ENCODE measurements around the gene UBASH3B.

Gene UBASH3B

GRCh38 chr11:122764371-122765090 lies 109.0 kb downstream of the UBASH3B start:
- TF ChIP-seq POLR2AphosphoS5 (IDR thresholded peaks at IDR 0.05; ENCODE audit: low read depth), result no peak
- no peak for TF ChIP-seq CTCF (IDR thresholded peaks at IDR 0.05; ENCODE audit: insufficient read depth, low read length)
- TF ChIP-seq SPI1 (IDR thresholded peaks at IDR 0.05; ENCODE audit: borderline replicate concordance, low read depth), result no peak
- no peak for TF ChIP-seq GABPA (IDR thresholded peaks at IDR 0.05; ENCODE audit: low read depth)
- no peak for TF ChIP-seq REST (IDR thresholded peaks at IDR 0.05; ENCODE audit: insufficient replicate concordance, low read depth)
- Histone ChIP-seq H3K4me3 (replicated peaks; ENCODE audit: insufficient read depth, low read length) (no peak overlapping the region), H3K27ac (replicated peaks) (no peak overlapping the region), H3K27me3 (ENCODE audit: insufficient read depth, poor library complexity, severe bottlenecking) (no peaks in the 10 kb centered on the region)
- no peak for DNase-seq (ENCODE audit: low read depth in 1 of 2, low spot score in 1 of 2)

- Histone ChIP-seq H3K4me3 (replicated peaks; ENCODE audit: insufficient read depth, low read length) (no peak overlapping the region), H3K27me3 (ENCODE audit: insufficient read depth, poor library complexity, severe bottlenecking) (no peaks in the 10 kb centered on the region), H3K27ac (replicated peaks) (no peak overlapping the region)
- no peak for TF ChIP-seq POLR2AphosphoS5 (IDR thresholded peaks at IDR 0.05; ENCODE audit: low read depth)
- TF ChIP-seq SPI1 (IDR thresholded peaks at IDR 0.05; ENCODE audit: borderline replicate concordance, low read depth), result no peak
- no peak for TF ChIP-seq CTCF (IDR thresholded peaks at IDR 0.05; ENCODE audit: insufficient read depth, low read length)
- TF ChIP-seq REST (IDR thresholded peaks at IDR 0.05; ENCODE audit: insufficient replicate concordance, low read depth), result no peak
- no peak for TF ChIP-seq GABPA (IDR thresholded peaks at IDR 0.05; ENCODE audit: low read depth)
- DNase-seq (ENCODE audit: low read depth in 1 of 2, low spot score in 1 of 2), result no peak
Measured at GRCh38 chr11:122765487-122766131, 110.1 kb downstream of the UBASH3B start.

GRCh38 chr11:122769126-122769780 lies 113.7 kb downstream of the UBASH3B start:
- TF ChIP-seq GABPA (IDR thresholded peaks at IDR 0.05; ENCODE audit: low read depth) (no peak), CTCF (IDR thresholded peaks at IDR 0.05; ENCODE audit: insufficient read depth, low read length) (no peak), POLR2AphosphoS5 (IDR thresholded peaks at IDR 0.05; ENCODE audit: low read depth) (no peak), SPI1 (IDR thresholded peaks at IDR 0.05; ENCODE audit: borderline replicate concordance, low read depth) (no peak), REST (IDR thresholded peaks at IDR 0.05; ENCODE audit: insufficient replicate concordance, low read depth) (no peak)
- Histone ChIP-seq H3K4me3 (replicated peaks; ENCODE audit: insufficient read depth, low read length) (no peak overlapping the region), H3K27me3 (ENCODE audit: insufficient read depth, poor library complexity, severe bottlenecking) (no peaks in the 10 kb centered on the region), H3K27ac (replicated peaks) (no peak overlapping the region)
- DNase-seq (ENCODE audit: low read depth in 1 of 2, low spot score in 1 of 2), result no peak

All from HL-60 (cell line).